Thyroid gland (tissue), 4 donors: ENCODE measurements around the gene UPF3A. TPM values are rescaled to one million over a fixed set of nuclear protein-coding genes. Genes with fewer than 3 reads are reported as not detected.

Experiments used
- DNase-seq, 2 donors: peaks; one replicate each; pipeline ENCODE4 v3.0.0-alpha.2; 2019
- H3K27ac ChIP-seq, 3 donors: fragments of 200-600 bp; sonication (generic); 1 replicate in 2 of 3; 2 replicates in 1 of 3; pipeline ENCODE4 v1.5.1; 2016 to 2019; ENCODE audit warnings: mild to moderate bottlenecking in 1 of 3, moderate library complexity in 1 of 3
- H3K27me3 ChIP-seq: fragments of 200-600 bp; sonication (generic); one replicate; pipeline ENCODE4 v1.5.1; 2019
- H3K36me3 ChIP-seq, 2 donors: fragments of 200-600 bp; sonication (generic); one replicate each; pipeline ENCODE4 v1.5.1; 2016 to 2019
- H3K4me1 ChIP-seq, 2 donors: fragments of 200-600 bp; sonication (generic); one replicate each; pipeline ENCODE4 v1.5.1; 2017 to 2019
- H3K4me3 ChIP-seq, 3 donors: fragments of 200-600 bp; sonication (generic); replicated peaks in 1 of 3; 1 replicate in 2 of 3; 2 replicates in 1 of 3; pipeline ENCODE4 v1.5.1; 2016; ENCODE audit warnings: mild to moderate bottlenecking in 1 of 3
- H3K9me3 ChIP-seq: fragments of 200-600 bp; sonication (generic); one replicate; pipeline ENCODE4 v1.5.1; 2017
- POLR2A ChIP-seq, 2 donors: fragments of 450-650 bp; IDR thresholded peaks; one replicate each; pipeline ENCODE4 v1.6.1; 2017; ENCODE audit warnings: antibody characterized with exemption in 2 of 2, mild to moderate bottlenecking in 2 of 2, moderate library complexity in 1 of 2
- WGBS, 2 donors: methylation state at CpG; one replicate each; pipeline ENCODE4 v1.1.5; 2017; 5-methylcytosine and 5-hydroxymethylcytosine counted together
- intact Hi-C: fragments of 100-400 bp; cut with DNase I; formaldehyde crosslinking; loops from one replicate; pipeline ENCODE4 v1.15.1; 2023
- total RNA-seq, 4 donors: library from RNA; depleted of rRNA; stranded (reverse); fragments of >200 nt; gene quantifications; one replicate each; pipeline ENCODE4 v1.2.3, GENCODE V29; 2016
- TF ChIP-seq, protein P1 (sequence below), 6 experiments: fragments of 200-600 bp in 3 of 6; fragments of 450-650 bp in 3 of 6; sonication (generic) in 3 of 6; IDR thresholded peaks; one replicate each; pipeline ENCODE4 v1.5.1; 2016 to 2019; ENCODE audit warnings: antibody characterized with exemption in 6 of 6, mild to moderate bottlenecking in 2 of 6, inconsistent platforms in 1 of 6, moderate library complexity in 1 of 6

The UPF3A gene
- total RNA-seq, 4 donors from 2014 or later = 58.8 to 81.9 (median 70.1) TPM

DNA sequence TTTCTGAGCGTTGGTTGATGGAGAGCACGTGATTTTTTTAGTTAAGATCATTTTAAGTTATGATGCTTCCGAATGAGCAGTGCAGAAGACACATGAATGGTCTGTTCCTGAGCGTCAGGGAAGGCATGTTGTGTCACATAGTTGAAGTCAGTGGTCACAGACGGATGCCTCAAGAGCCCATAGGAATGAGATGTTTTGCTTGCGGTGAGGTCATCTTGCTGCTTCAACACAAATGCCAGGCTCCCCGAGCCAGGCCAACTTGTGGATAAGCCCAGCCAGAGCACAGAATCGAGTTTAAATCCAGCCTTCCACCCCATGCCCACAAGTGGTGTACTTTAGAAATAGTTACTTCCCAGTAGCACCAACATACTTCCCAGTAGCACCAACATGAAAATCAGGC, 5.4 kb downstream of the UPF3A start:
- Histone ChIP-seq H3K27me3 (no peaks in the 10 kb centered on the region), H3K4me3 (no peak overlapping the region), H3K27ac (peak overlapping the region; percentile 84 to 93 (median 92)), H3K36me3 (peaks cover 0 to 1% of the 10 kb centered on the region in 2 donors), H3K4me1 (peaks cover 36 to 47% of the 10 kb centered on the region in 2 donors), H3K9me3 (no peaks in the 10 kb centered on the region)
- peak; percentile 92 to 93 for DNase-seq
- WGBS, 2 donors = 43 to 50% methylated on average over 8 of the region's 8 CpGs
- peak in 1 of 2 donors; percentile 67 for TF ChIP-seq POLR2A (IDR thresholded peaks at IDR 0.05)
- TF ChIP-seq, protein P1, sequence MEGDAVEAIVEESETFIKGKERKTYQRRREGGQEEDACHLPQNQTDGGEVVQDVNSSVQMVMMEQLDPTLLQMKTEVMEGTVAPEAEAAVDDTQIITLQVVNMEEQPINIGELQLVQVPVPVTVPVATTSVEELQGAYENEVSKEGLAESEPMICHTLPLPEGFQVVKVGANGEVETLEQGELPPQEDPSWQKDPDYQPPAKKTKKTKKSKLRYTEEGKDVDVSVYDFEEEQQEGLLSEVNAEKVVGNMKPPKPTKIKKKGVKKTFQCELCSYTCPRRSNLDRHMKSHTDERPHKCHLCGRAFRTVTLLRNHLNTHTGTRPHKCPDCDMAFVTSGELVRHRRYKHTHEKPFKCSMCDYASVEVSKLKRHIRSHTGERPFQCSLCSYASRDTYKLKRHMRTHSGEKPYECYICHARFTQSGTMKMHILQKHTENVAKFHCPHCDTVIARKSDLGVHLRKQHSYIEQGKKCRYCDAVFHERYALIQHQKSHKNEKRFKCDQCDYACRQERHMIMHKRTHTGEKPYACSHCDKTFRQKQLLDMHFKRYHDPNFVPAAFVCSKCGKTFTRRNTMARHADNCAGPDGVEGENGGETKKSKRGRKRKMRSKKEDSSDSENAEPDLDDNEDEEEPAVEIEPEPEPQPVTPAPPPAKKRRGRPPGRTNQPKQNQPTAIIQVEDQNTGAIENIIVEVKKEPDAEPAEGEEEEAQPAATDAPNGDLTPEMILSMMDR (IDR thresholded peaks at IDR 0.05) = no peak
- intact Hi-C loops = no loop called here

DNA sequence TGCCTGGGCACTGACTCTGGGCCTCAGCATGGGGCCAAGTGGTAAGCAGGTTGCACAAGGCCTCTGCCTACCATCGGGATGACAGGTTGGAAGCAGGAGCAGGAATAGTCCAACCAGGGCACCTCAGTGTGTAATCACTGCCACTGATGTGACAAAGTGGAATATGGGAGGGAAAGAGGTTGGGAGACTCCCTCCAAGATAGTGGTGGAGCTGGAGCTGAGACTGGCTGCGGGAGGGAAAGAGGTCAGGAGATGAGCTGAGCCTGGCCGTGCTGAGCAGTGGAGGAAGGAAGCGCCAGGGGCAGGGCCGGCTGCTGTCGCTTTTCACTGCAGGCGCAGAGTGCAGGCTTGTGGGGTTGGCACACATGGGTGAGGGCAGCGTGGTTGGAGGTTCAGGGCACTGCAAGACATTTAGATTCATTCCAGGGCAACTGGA, 6.8 kb downstream of the UPF3A start:
- Histone ChIP-seq H3K9me3 (no peaks in the 10 kb centered on the region), H3K4me3 (no peak overlapping the region), H3K4me1 (peaks cover 29 to 43% of the 10 kb centered on the region in 2 donors), H3K27ac (peak overlapping the region in 2 of 3 donors; percentile 92 to 93), H3K27me3 (no peaks in the 10 kb centered on the region), H3K36me3 (peaks cover 3 to 11% of the 10 kb centered on the region in 2 donors)
- no peak for DNase-seq
- intact Hi-C loops = no loop called here
- 92 to 96% methylated on average over 8 of the region's 8 CpGs for WGBS, 2 donors
- no peak for TF ChIP-seq POLR2A (IDR thresholded peaks at IDR 0.05)
- TF ChIP-seq, protein P1 (IDR thresholded peaks at IDR 0.05) = no peak

DNA sequence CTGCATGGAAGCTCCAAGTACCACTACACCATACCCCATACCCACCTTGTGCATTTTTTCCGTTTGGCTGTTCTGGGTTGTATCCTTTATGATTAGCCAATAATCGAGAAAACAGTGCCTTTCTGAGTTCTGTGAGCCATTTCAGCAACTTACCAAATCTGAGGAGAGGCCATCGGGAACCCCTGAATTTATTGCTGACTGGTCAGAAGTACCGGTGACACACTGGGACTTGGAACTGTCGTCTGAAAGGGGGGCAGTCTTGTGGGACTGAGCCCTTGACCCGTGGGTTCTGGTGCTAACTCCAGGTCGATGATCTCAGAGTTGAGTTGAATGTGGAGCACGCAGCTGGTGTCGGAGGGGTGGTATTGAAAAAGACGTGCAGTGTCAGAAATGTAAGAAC, 15.0 kb downstream of the UPF3A start:
- no peak overlapping the region for H3K27ac ChIP-seq
- intact Hi-C loops = no loop called here
- H3K4me1 ChIP-seq = no peaks in the 10 kb centered on the region
- H3K27me3 ChIP-seq = no peaks in the 10 kb centered on the region
- DNase-seq = no peak
- H3K36me3 ChIP-seq = peaks cover 14 to 33% of the 10 kb centered on the region in 2 donors
- no peak for TF ChIP-seq POLR2A (IDR thresholded peaks at IDR 0.05)
- TF ChIP-seq, protein P1 (IDR thresholded peaks at IDR 0.05) = no peak
- H3K9me3 ChIP-seq = no peaks in the 10 kb centered on the region
- no peak overlapping the region for H3K4me3 ChIP-seq
- 93 to 94% methylated on average over 10 of the region's 10 CpGs for WGBS, 2 donors

DNA sequence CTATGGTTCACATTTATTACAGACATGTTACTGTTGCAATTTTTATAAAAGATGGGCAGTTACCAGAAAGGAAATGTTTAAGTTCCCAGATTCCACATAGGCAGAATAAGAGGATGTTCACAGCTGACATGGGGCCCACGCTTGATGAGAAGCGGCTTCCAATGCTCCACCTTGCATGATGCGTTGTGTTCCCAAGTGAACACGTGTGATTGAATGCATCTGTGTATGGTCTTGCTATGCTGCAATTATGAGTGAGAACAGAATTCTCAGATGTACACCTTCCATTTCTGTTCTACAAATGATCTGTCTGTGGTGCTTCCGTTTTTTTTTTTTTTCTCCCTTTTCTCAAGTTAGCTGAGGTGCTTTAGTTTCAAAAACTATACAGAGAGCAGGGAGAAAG, 15.5 kb downstream of the UPF3A start:
- no peak for DNase-seq
- 91 to 92% methylated on average over 5 of the region's 5 CpGs for WGBS, 2 donors
- Histone ChIP-seq H3K27me3 (no peaks in the 10 kb centered on the region), H3K36me3 (peaks cover 16 to 32% of the 10 kb centered on the region in 2 donors), H3K27ac (no peak overlapping the region), H3K4me1 (no peaks in the 10 kb centered on the region), H3K9me3 (no peaks in the 10 kb centered on the region), H3K4me3 (no peak overlapping the region)
- TF ChIP-seq POLR2A (IDR thresholded peaks at IDR 0.05) = no peak
- TF ChIP-seq, protein P1 (IDR thresholded peaks at IDR 0.05) = no peak
- intact Hi-C loops = no loop called here

DNA sequence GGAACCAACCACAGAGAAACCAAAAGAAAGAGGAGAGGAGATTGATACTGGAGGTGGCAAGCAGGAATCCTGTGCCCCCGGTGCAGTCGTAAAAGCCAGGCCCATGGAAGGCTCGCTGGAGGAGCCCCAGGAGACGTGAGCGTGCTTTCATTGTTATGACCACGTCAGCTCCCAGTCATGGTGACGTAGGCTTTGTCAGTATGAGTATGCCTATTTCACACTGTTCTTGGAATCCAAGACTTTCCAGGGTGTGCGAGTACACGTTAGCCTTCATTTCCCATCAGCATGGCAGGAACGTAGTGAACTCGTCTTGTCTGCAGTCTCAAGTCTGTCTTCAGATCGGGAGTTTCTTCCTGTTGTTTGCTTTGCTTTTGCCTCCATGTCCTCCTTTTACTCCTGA, 17.5 kb downstream of the UPF3A start:
- no peaks in the 10 kb centered on the region for H3K4me1 ChIP-seq
- intact Hi-C loops = no loop called here
- 90% methylated on average over 12 of the region's 12 CpGs for WGBS, 2 donors
- H3K27me3 ChIP-seq = no peaks in the 10 kb centered on the region
- peaks cover 32 to 42% of the 10 kb centered on the region in 2 donors for H3K36me3 ChIP-seq
- no peak overlapping the region for H3K27ac ChIP-seq
- no peak for DNase-seq
- no peaks in the 10 kb centered on the region for H3K9me3 ChIP-seq
- TF ChIP-seq, protein P1 (IDR thresholded peaks at IDR 0.05) = no peak
- TF ChIP-seq POLR2A (IDR thresholded peaks at IDR 0.05) = no peak
- no peak overlapping the region for H3K4me3 ChIP-seq
